Natural killer cell (primary cell): ENCODE measurements around the gene JARID2. TPM values are rescaled to one million over a fixed set of nuclear protein-coding genes. Genes with fewer than 3 reads are reported as not detected.

Experiments used
- ATAC-seq, 3 donors: fragments of 150-1000 bp in 2 of 3; fragments of 200-7000 bp in 1 of 3; cut with Tn5 transposase; 1 replicate in 1 of 3; 2 replicates in 2 of 3; pipeline ENCODE4 v1.10.0; 2021; ENCODE audit warnings: mild to moderate bottlenecking in 2 of 3, moderate library complexity in 2 of 3
- DNase-seq, 2 donors: peaks; one replicate each; pipeline versions ENCODE4 v3.0.0 to v3.0.0-alpha.2; 2013 to 2021; ENCODE audit warnings: mixed read lengths in 1 of 2
- H3K27ac ChIP-seq: one replicate; pipeline ENCODE4 v1.5.1; 2013; ENCODE audit warnings: mild to moderate bottlenecking, low read length
- H3K27me3 ChIP-seq: one replicate; pipeline ENCODE4 v1.6.1; 2013; ENCODE audit warnings: low read length; ENCODE audit not compliant: control insufficient read depth, insufficient read depth
- H3K36me3 ChIP-seq: one replicate; pipeline ENCODE4 v1.6.1; 2013; ENCODE audit warnings: low read length; ENCODE audit not compliant: control insufficient read depth, insufficient read depth
- H3K4me1 ChIP-seq: one replicate; pipeline ENCODE4 v1.6.1; 2013; ENCODE audit warnings: low read length; ENCODE audit not compliant: control insufficient read depth, insufficient read depth
- H3K4me3 ChIP-seq: one replicate; pipeline ENCODE4 v1.5.1; 2013; ENCODE audit warnings: low read length
- H3K9me3 ChIP-seq: one replicate; pipeline ENCODE4 v1.6.1; 2013; ENCODE audit warnings: low read length; ENCODE audit not compliant: control insufficient read depth, insufficient read depth
- H3K27ac Mint-ChIP-seq, 2 donors: one replicate each; pipeline ENCODE4 v1.8.0; 2022; ENCODE audit warnings: mild to moderate bottlenecking in 2 of 2, mixed read lengths in 2 of 2, moderate library complexity in 1 of 2
- H3K27me3 Mint-ChIP-seq, 2 donors: one replicate each; pipeline ENCODE4 v1.8.0; 2022; ENCODE audit warnings: low read depth in 2 of 2, mixed read lengths in 2 of 2
- H3K36me3 Mint-ChIP-seq: one replicate; pipeline ENCODE4 v1.8.0; 2022; ENCODE audit warnings: mixed read lengths
- H3K4me1 Mint-ChIP-seq, 2 donors: one replicate each; pipeline ENCODE4 v1.8.0; 2022; ENCODE audit warnings: mixed read lengths in 2 of 2
- H3K4me3 Mint-ChIP-seq: one replicate; pipeline ENCODE4 v1.8.0; 2022; ENCODE audit warnings: mild to moderate bottlenecking, moderate library complexity, mixed read lengths
- H3K9me3 Mint-ChIP-seq, 2 donors: one replicate each; pipeline ENCODE4 v1.8.0; 2022; ENCODE audit warnings: mixed read lengths in 2 of 2
- CTCF ChIP-seq: fragments of 200-600 bp; IDR thresholded peaks from one replicate; pipeline ENCODE4 v1.8.0; 2022; ENCODE audit warnings: antibody characterized with exemption
- WGBS: methylation state at CpG from one replicate; pipeline ENCODE4 v1.1.7; 2013; ENCODE audit warnings: missing lambda C conversion rate; ENCODE audit not compliant: insufficient coverage; 5-methylcytosine and 5-hydroxymethylcytosine counted together
- intact Hi-C: fragments of 100-400 bp; cut with micrococcal nuclease; formaldehyde crosslinking; loops from one replicate; pipeline ENCODE4 v1.14.2; 2022
- total RNA-seq, 4 donors: library from RNA; stranded (reverse); fragments of 120-200 nt in 1 of 4; gene quantifications; one replicate each; pipeline versions ENCODE4 v1.2.3 to v1.2.4, GENCODE V29; 2013 to 2022

The JARID2 gene
- 10 to 100 TPM; 49.9 to 60.9 (median 60.5) TPM for total RNA-seq
- total RNA-seq (2013) = 31.3 TPM

- Mint-ChIP-seq H3K4me1 (peaks cover 39 to 41% of the 10 kb centered on the region in 2 donors), H3K9me3 (no peaks in the 10 kb centered on the region), H3K27me3 (no peaks in the 10 kb centered on the region), H3K27ac (peak within 1 kb of the TSS; percentile 93 to 99), H3K36me3 (peaks cover 6% of the 10 kb centered on the region), H3K4me3 (peak within 1 kb of the TSS; percentile 100)
- intact Hi-C loops = loop anchor here (2.0 to 5.0 kb wide), 6 partner anchors 53 to 1128 kb away; partner anchors contain the start of gene CD83
- no peak for TF ChIP-seq CTCF
- Histone ChIP-seq H3K36me3 (no peaks in the 10 kb centered on the region), H3K27me3 (no peaks in the 10 kb centered on the region), H3K27ac (peak within 1 kb of the TSS; percentile 88), H3K4me3 (peak within 1 kb of the TSS; percentile 85), H3K9me3 (no peaks in the 10 kb centered on the region), H3K4me1 (peaks cover 14% of the 10 kb centered on the region)
- WGBS = 0% methylated on average over 57 of the region's 59 CpGs
- ATAC-seq (peak; percentile 53 to 78 (median 62)), DNase-seq (peak; percentile 88 to 96)
Observed at GRCh38 chr6:15245361-15246216, at the start of gene JARID2. Gene JARID2 (plus strand): TSS chr6:15246069. CDS start chr6:15246540, 471 bp downstream.

GRCh38 chr6:15200087-15200486, 45.8 kb upstream of the JARID2 start:
- H3K9me3 Mint-ChIP-seq = no peaks in the 10 kb centered on the region

GRCh38 chr6:15205321-15205720, 40.5 kb upstream of the JARID2 start:
- Histone ChIP-seq H3K36me3 (no peaks in the 10 kb centered on the region), H3K4me3 (no peak overlapping the region), H3K9me3 (no peaks in the 10 kb centered on the region), H3K27me3 (no peaks in the 10 kb centered on the region), H3K27ac (no peak overlapping the region), H3K4me1 (no peaks in the 10 kb centered on the region)
- 100% methylated on average over 4 of the region's 4 CpGs for WGBS
- H3K27ac Mint-ChIP-seq = no peak overlapping the region
- no peak overlapping the region for H3K4me3 Mint-ChIP-seq
- no peaks in the 10 kb centered on the region for H3K9me3 Mint-ChIP-seq
- TF ChIP-seq CTCF = no peak
- intact Hi-C loops = no loop called here
- peaks cover 0 to 3% of the 10 kb centered on the region in 2 donors for H3K27me3 Mint-ChIP-seq
- H3K4me1 Mint-ChIP-seq = no peaks in the 10 kb centered on the region
- H3K36me3 Mint-ChIP-seq = no peaks in the 10 kb centered on the region
- ATAC-seq = no peak
- no peak for DNase-seq

More at GRCh38 chr6:15200087-15200486, 45.8 kb upstream of the JARID2 start:
- no peak overlapping the region for H3K27ac Mint-ChIP-seq
- intact Hi-C loops = no loop called here
- H3K27me3 ChIP-seq = no peaks in the 10 kb centered on the region
- no peak for ATAC-seq
- H3K4me3 ChIP-seq = no peak overlapping the region
- H3K4me1 ChIP-seq = no peaks in the 10 kb centered on the region
- H3K4me3 Mint-ChIP-seq = no peak overlapping the region
- H3K36me3 ChIP-seq = no peaks in the 10 kb centered on the region
- no peak for TF ChIP-seq CTCF
- H3K4me1 Mint-ChIP-seq = no peaks in the 10 kb centered on the region
- 93% methylated on average over 3 of the region's 5 CpGs for WGBS
- peaks cover 0 to 9% of the 10 kb centered on the region in 2 donors for H3K27me3 Mint-ChIP-seq
- H3K9me3 ChIP-seq = no peaks in the 10 kb centered on the region
- H3K27ac ChIP-seq = no peak overlapping the region
- no peaks in the 10 kb centered on the region for H3K36me3 Mint-ChIP-seq
- DNase-seq = no peak
